ENCODE measurements around the gene DPF1.

DNA sequence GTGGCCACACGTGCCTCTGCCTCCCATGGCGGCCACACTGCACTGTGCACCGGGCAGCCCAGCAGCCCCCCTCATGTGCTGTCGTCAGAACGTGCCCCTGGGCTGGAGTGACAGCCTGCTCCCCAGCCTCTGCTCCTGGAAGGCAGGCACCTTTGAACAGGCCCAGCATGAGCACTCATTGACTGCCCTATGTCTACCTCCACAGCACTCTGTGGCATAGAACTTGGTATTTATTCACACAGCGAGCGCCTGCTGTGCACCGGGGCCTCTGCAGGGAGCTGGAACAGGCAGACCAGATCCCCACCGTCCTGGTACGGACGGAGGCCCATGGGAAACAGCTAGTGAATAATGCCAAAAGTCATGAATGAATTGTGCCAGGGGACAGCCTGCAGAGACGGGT, 53.7 kb downstream of the DPF1 start:
- TF ChIP-seq CTCF (IDR thresholded peaks at IDR 0.05; ENCODE audit: low read depth, low read length) (no peak), EZH2phosphoT487 (IDR thresholded peaks at IDR 0.05; ENCODE audit: low read depth) (no peak)
